Subcutaneous adipose tissue (tissue), 4 donors: ENCODE results near the gene CD36. TPM values are rescaled to one million over a fixed set of nuclear protein-coding genes. Genes with fewer than 3 reads are reported as not detected.

Experiments
- CTCF ChIP-seq: fragments of 450-650 bp; IDR thresholded peaks from one replicate; pipeline ENCODE4 v1.5.1; 2016; ENCODE audit warnings: low read depth, mild to moderate bottlenecking, control low read depth, antibody characterized with exemption, moderate library complexity
- total RNA-seq, 4 donors: library from RNA; depleted of rRNA; stranded (reverse); fragments of >200 nt; gene quantifications; one replicate each; pipeline ENCODE4 v1.1.0, GENCODE V29; 2016

The CD36 gene
- total RNA-seq, 4 donors from 2014 or later, result 2,701 to 6,827 (median 3,389) TPM

- no peak for TF ChIP-seq CTCF
Observed at GRCh38 chr7:80676404-80676803, 38.0 kb downstream of the CD36 start.

GRCh38 chr7:80677629-80678028, 39.2 kb downstream of the CD36 start:
- no peak for TF ChIP-seq CTCF

- TF ChIP-seq CTCF, result no peak
Observed at GRCh38 chr7:80678707-80679106, 40.3 kb downstream of the CD36 start.

GRCh38 chr7:80679921-80680907, 41.8 kb downstream of the CD36 start:
- TF ChIP-seq CTCF, result no peak

GRCh38 chr7:80681272-80681885, 42.9 kb downstream of the CD36 start:
- no peak for TF ChIP-seq CTCF

- no peak for TF ChIP-seq CTCF
Observed at GRCh38 chr7:80682744-80683143, 44.3 kb downstream of the CD36 start.

- TF ChIP-seq CTCF, result no peak
Observed at GRCh38 chr7:80686576-80686975, 48.1 kb downstream of the CD36 start.
